HCT116 (cell line): ENCODE results near the gene TNFRSF12A. TPM values are rescaled to one million over a fixed set of nuclear protein-coding genes. Genes with fewer than 3 reads are reported as not detected.

ENCODE experiments used
- ATAC-seq: fragments of 200-7000 bp; cut with Tn5 transposase; 2 replicates; pipeline ENCODE4 v1.9.1; 2020; ENCODE audit warnings: mild to moderate bottlenecking, moderate library complexity
- BruUV-seq: library from RNA; stranded (reverse); fragments of 400-500 nt; replicated peaks from 2 replicates; lab custom pipeline; 2021; lab: Mats Ljungman, UMichigan
- CTCF ChIA-PET: fragments of 300-600 bp; sonication (Branson Sonifier 250); formaldehyde crosslinking; loops from one replicate; lab custom pipeline; 2021; ENCODE audit warnings: antibody characterized with exemption; lab: Charles Lee
- POLR2A ChIA-PET: fragments of 300-600, 350-600 bp; sonication (Branson Sonifier 250); formaldehyde crosslinking; loops from one replicate; lab custom pipeline; 2021; ENCODE audit warnings: antibody characterized with exemption; lab: Charles Lee
- RAD21 ChIA-PET, 2 experiments: fragments of 300-600 bp; sonication (Branson Sonifier 250); formaldehyde crosslinking; loops; one replicate each; lab custom pipeline; 2023; ENCODE audit warnings: low total read pairs in 2 of 2; ENCODE audit not compliant: uncharacterized antibody in 2 of 2, unreplicated experiment in 2 of 2, low non-redundant PET in 1 of 2; lab: Charles Lee
- DNase-seq: peaks from one replicate; pipeline ENCODE4 v3.0.0-alpha.2; 2010; ENCODE audit warnings: low read depth, low spot score
- H2AFZ ChIP-seq: fragments of 200-600 bp; shearing (Covaris generic), sonication (generic); 2 replicates; pipeline ENCODE4 v1.6.1; 2017; ENCODE audit warnings: low read depth, mixed run types, mixed read lengths, antibody characterized with exemption, low read length; ENCODE audit not compliant: poor library complexity, severe bottlenecking
- H3K27ac ChIP-seq: 2 replicates; pipeline ENCODE4 v1.5.1; 2012; ENCODE audit warnings: low read depth, low read length
- H3K27me3 ChIP-seq: fragments of 200-600 bp; sonication (generic); 2 replicates; pipeline ENCODE4 v1.6.1; 2016; ENCODE audit warnings: mixed run types, low read length, mixed read lengths; ENCODE audit not compliant: insufficient read depth
- H3K36me3 ChIP-seq, 2 experiments: fragments of 200-500 bp in 1 of 2; fragments of 200-600 bp in 1 of 2; sonication (Bioruptor generic) in 1 of 2; sonication (generic) in 1 of 2; 2 replicates each; pipeline versions ENCODE4 v1.5.1 to v1.6.1; 2014 to 2016; ENCODE audit warnings: low read length in 2 of 2, inconsistent platforms in 1 of 2, mixed read lengths in 1 of 2, mixed run types in 1 of 2; ENCODE audit not compliant: insufficient read depth in 2 of 2, control insufficient read depth in 1 of 2
- H3K4me1 ChIP-seq, 2 experiments: fragments of 200-600 bp in 1 of 2; sonication (generic) in 1 of 2; 2 replicates each; pipeline versions ENCODE4 v1.5.1 to v1.6.1; 2012 to 2017; ENCODE audit warnings: low read length in 2 of 2, inconsistent platforms in 1 of 2, mild to moderate bottlenecking in 1 of 2, mixed read lengths in 1 of 2, mixed run types in 1 of 2, moderate library complexity in 1 of 2; ENCODE audit not compliant: insufficient read depth in 2 of 2, control insufficient read depth in 1 of 2
- H3K4me2 ChIP-seq: fragments of 200-600 bp; sonication (generic); 2 replicates; pipeline ENCODE4 v1.6.1; 2017; ENCODE audit warnings: mixed run types, low read length, mixed read lengths
- H3K4me3 ChIP-seq, 2 experiments: fragments of 200-600 bp in 1 of 2; sonication (generic) in 1 of 2; replicated peaks in 1 of 2; 2 replicates each; pipeline ENCODE4 v1.5.1; 2011 to 2016; ENCODE audit warnings: low read length in 2 of 2, control low read depth in 1 of 2, low read depth in 1 of 2, mild to moderate bottlenecking in 1 of 2, mixed read lengths in 1 of 2, mixed run types in 1 of 2
- H3K79me2 ChIP-seq: fragments of 200-600 bp; sonication (generic); 2 replicates; pipeline ENCODE4 v1.6.1; 2017; ENCODE audit warnings: mild to moderate bottlenecking, mixed run types, low read length, moderate library complexity, mixed read lengths; ENCODE audit not compliant: insufficient read depth
- H3K9ac ChIP-seq: fragments of 200-600 bp; sonication (generic); 2 replicates; pipeline ENCODE4 v1.6.1; 2016; ENCODE audit warnings: low read length, mixed read lengths
- H3K9me2 ChIP-seq: fragments of 200-600 bp; sonication (generic), shearing (Covaris generic); 2 replicates; pipeline ENCODE4 v1.6.1; 2017; ENCODE audit warnings: mixed run types, mild to moderate bottlenecking, moderate library complexity; ENCODE audit not compliant: insufficient read depth
- H3K9me3 ChIP-seq, 2 experiments: fragments of 200-500 bp in 1 of 2; fragments of 200-600 bp in 1 of 2; sonication (Bioruptor generic) in 1 of 2; sonication (generic) in 1 of 2; 2 replicates each; pipeline ENCODE4 v1.6.1; 2014 to 2017; ENCODE audit warnings: low read length in 2 of 2, mixed read lengths in 2 of 2, inconsistent platforms in 1 of 2, low read depth in 1 of 2, mild to moderate bottlenecking in 1 of 2, mixed run types in 1 of 2, moderate library complexity in 1 of 2; ENCODE audit not compliant: control insufficient read depth in 1 of 2, insufficient read depth in 1 of 2
- H4K20me1 ChIP-seq: fragments of 200-600 bp; sonication (generic), shearing (Covaris generic); 2 replicates; pipeline ENCODE4 v1.6.1; 2017; ENCODE audit warnings: mixed run types, mild to moderate bottlenecking, moderate library complexity; ENCODE audit not compliant: insufficient read depth
- CEBPB ChIP-seq: IDR thresholded peaks from 2 replicates; pipeline ENCODE4 v1.6.1; 2012; ENCODE audit warnings: low read depth
- EZH2 ChIP-seq: fragments of 200-600 bp; sonication (generic); IDR thresholded peaks from 2 replicates; pipeline ENCODE4 v1.6.1; 2017; ENCODE audit warnings: antibody characterized with exemption, mixed run types
- EZH2phosphoT487 ChIP-seq: fragments of 200-600 bp; IDR thresholded peaks from 2 replicates; pipeline ENCODE4 v1.6.1; 2018; ENCODE audit warnings: antibody characterized with exemption, borderline replicate concordance
- FOSL1 ChIP-seq: IDR thresholded peaks from 2 replicates; pipeline ENCODE4 v1.6.1; 2012; ENCODE audit warnings: low read depth
- JUND ChIP-seq: IDR thresholded peaks from 2 replicates; pipeline ENCODE4 v1.6.1; 2012
- POLR2A ChIP-seq: IDR thresholded peaks from 2 replicates; pipeline ENCODE4 v1.7.0; 2011; ENCODE audit warnings: borderline replicate concordance; ENCODE audit not compliant: insufficient read depth, insufficient read length; ENCODE audit errors: extremely low read depth
- POLR2AphosphoS5 ChIP-seq: IDR thresholded peaks from 2 replicates; pipeline ENCODE4 v1.6.1; 2011; ENCODE audit warnings: mild to moderate bottlenecking, low read depth, low read length, moderate library complexity
- RAD21 ChIP-seq: IDR thresholded peaks from 2 replicates; pipeline ENCODE4 v1.6.1; 2012; ENCODE audit warnings: low read depth, mild to moderate bottlenecking
- REST ChIP-seq: IDR thresholded peaks from 2 replicates; pipeline ENCODE4 v1.6.1; 2012; ENCODE audit warnings: low read depth
- SRF ChIP-seq: IDR thresholded peaks from 2 replicates; pipeline ENCODE4 v1.6.1; 2012; ENCODE audit warnings: low read depth
- TCF7L2 ChIP-seq: IDR thresholded peaks from 2 replicates; pipeline ENCODE4 v1.7.0; 2011; ENCODE audit warnings: borderline replicate concordance, inconsistent platforms; ENCODE audit not compliant: insufficient read depth, insufficient read length; ENCODE audit errors: extremely low read depth
- YY1 ChIP-seq: IDR thresholded peaks from 2 replicates; pipeline ENCODE4 v1.6.1; 2011; ENCODE audit warnings: low read length, low read depth, moderate library complexity, mild to moderate bottlenecking; ENCODE audit not compliant: insufficient replicate concordance; ENCODE audit errors: extremely low read depth
- ZFX ChIP-seq: fragments of 450-650 bp; IDR thresholded peaks from 2 replicates; pipeline ENCODE4 v1.6.1; 2017
- intact Hi-C: fragments of 100-400 bp; cut with micrococcal nuclease; formaldehyde crosslinking; loops from 2 replicates; pipeline ENCODE4 v1.10.0; 2022
- total RNA-seq: library from RNA; stranded (reverse); gene quantifications from one replicate; pipeline ENCODE4 v1.2.1, GENCODE V29; 2021; ENCODE audit not compliant: unreplicated experiment
- TF ChIP-seq, protein P1 (sequence below): IDR thresholded peaks from 2 replicates; pipeline ENCODE4 v1.6.1; 2011; ENCODE audit warnings: mild to moderate bottlenecking, low read length, moderate library complexity; ENCODE audit not compliant: insufficient replicate concordance; ENCODE audit errors: extremely low read depth
- TF ChIP-seq, protein P2 (sequence below): IDR thresholded peaks from 2 replicates; pipeline ENCODE4 v1.6.1; 2012
- TF ChIP-seq, protein P3 (sequence below): IDR thresholded peaks from 2 replicates; pipeline ENCODE4 v1.6.1; 2012

TNFRSF12A gene
- total RNA-seq, 1 experiment from 2014 or later, result 188 TPM

DNA sequence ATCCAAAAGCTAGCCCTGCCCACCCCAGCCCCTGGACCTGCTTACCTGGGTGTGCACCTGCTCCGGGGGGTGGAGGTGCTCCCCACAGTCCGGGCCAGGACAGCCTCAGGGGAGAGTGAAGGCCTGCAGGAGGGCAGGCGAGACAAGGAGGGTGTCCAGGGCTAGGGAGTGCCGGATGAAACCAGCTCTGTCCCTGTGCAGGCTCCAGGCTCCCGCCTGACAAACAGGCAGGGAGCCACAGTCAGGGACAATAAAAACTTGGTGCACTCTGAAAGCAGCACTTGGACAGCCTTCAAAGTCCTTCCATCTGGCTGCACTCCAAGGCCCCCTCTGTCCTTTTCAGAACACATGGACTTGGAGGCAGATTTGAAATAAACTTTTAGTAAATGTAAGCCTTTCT lies 47.1 kb upstream of the TNFRSF12A start (continued):
- TF ChIP-seq REST, result no peak
- no peak for TF ChIP-seq POLR2AphosphoS5
- no peak for TF ChIP-seq ZFX
- no peak for TF ChIP-seq SRF
- no peak for TF ChIP-seq TCF7L2
- no peak for TF ChIP-seq RAD21
- TF ChIP-seq JUND, result no peak
- no peak for TF ChIP-seq FOSL1
- no peak for TF ChIP-seq EZH2phosphoT487

DNA sequence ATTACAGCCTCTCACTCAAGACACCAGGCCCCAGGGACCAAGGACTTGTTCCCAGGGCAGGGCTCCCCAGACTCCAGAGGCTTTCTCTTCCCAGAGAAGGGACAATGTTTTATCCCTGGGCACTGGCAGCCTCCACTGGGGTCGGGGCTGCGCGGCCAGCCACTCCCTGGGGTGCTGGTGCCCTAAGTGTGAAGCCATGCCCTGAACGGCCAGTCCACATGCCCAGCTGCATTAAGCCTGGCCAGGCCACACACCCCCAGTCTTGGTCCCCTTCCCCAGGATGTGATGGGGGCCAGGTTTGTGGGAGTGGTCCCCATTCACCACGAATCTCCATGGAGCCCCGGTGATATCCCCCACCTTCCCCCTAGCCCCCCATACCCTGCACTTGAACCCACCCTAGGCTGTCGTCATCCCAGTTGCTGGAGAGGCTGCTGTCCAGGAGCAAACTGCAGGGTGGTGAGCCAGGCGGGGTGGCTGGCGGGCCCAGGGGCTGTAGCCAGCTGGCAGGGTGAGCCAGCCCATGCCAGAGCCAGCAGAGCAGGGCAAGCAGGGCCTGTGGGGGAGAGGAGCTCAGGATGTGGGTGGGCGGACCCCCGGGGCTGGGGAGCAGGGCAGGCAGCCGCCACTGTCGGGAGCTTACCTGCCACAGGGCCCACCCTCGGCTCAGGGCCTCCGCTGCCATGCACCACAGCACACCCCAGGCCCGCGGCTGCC lies 46.4 kb upstream of the TNFRSF12A start:
- RAD21 ChIA-PET, result no interaction called here
- H2AFZ ChIP-seq, result no peak overlapping the region
- peaks cover 6% of the 10 kb centered on the region; the same call in 1 of the 2 replicates for H4K20me1 ChIP-seq
- H3K4me1 ChIP-seq, result peaks cover 7 to 27% of the 10 kb centered on the region in 2 experiments; a peak in 3 of 4 replicates
- peaks cover 68% of the 10 kb centered on the region for H3K79me2 ChIP-seq
- no peaks in the 10 kb centered on the region for H3K27me3 ChIP-seq
- CTCF ChIA-PET, result no interaction called here
- peaks cover 5 to 40% of the 10 kb centered on the region in 2 experiments; a peak in 3 of 4 replicates for H3K36me3 ChIP-seq
- no peaks in the 10 kb centered on the region for H3K9me3 ChIP-seq
- peak overlapping the region; percentile 95; the same call in 1 of the 2 replicates for H3K27ac ChIP-seq
- H3K9me2 ChIP-seq, result no peaks in the 10 kb centered on the region
- no peak for DNase-seq
- H3K4me3 ChIP-seq, result no peak overlapping the region
- intact Hi-C loops, result no loop called here
- H3K4me2 ChIP-seq, result no peak overlapping the region
- BruUV-seq, result no TSS peak
- POLR2A ChIA-PET, result interaction anchor here (1.0 kb wide), 1 partner anchor 55 kb away, joined by 3 read pairs; no protein-coding TSS in a partner anchor
- ATAC-seq, result no peak
- H3K9ac ChIP-seq, result no peak overlapping the region
- TF ChIP-seq, protein P1, sequence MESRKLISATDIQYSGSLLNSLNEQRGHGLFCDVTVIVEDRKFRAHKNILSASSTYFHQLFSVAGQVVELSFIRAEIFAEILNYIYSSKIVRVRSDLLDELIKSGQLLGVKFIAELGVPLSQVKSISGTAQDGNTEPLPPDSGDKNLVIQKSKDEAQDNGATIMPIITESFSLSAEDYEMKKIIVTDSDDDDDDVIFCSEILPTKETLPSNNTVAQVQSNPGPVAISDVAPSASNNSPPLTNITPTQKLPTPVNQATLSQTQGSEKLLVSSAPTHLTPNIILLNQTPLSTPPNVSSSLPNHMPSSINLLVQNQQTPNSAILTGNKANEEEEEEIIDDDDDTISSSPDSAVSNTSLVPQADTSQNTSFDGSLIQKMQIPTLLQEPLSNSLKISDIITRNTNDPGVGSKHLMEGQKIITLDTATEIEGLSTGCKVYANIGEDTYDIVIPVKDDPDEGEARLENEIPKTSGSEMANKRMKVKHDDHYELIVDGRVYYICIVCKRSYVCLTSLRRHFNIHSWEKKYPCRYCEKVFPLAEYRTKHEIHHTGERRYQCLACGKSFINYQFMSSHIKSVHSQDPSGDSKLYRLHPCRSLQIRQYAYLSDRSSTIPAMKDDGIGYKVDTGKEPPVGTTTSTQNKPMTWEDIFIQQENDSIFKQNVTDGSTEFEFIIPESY, result no peak
- no peak for TF ChIP-seq JUND
- TF ChIP-seq, protein P2, sequence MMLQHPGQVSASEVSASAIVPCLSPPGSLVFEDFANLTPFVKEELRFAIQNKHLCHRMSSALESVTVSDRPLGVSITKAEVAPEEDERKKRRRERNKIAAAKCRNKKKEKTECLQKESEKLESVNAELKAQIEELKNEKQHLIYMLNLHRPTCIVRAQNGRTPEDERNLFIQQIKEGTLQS, result no peak
- TF ChIP-seq, protein P3, sequence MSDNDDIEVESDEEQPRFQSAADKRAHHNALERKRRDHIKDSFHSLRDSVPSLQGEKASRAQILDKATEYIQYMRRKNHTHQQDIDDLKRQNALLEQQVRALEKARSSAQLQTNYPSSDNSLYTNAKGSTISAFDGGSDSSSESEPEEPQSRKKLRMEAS, result no peak
- no peak for TF ChIP-seq YY1
- no peak for TF ChIP-seq SRF
- TF ChIP-seq POLR2A, result no peak
- TF ChIP-seq FOSL1, result no peak
- no peak for TF ChIP-seq EZH2
- TF ChIP-seq CEBPB, result no peak
- no peak for TF ChIP-seq ZFX
- TF ChIP-seq POLR2AphosphoS5, result no peak
